Endothelial cell of umbilical vein (primary cell): ENCODE results near the gene CNKSR1. TPM values are rescaled to one million over a fixed set of nuclear protein-coding genes. Genes with fewer than 3 reads are reported as not detected.
"Not testable (repeated sequence)": the region's sequence is repeated elsewhere in the genome, so short reads cannot be mapped to it uniquely, and the experiment has no call there.

Experiments
- BruUV-seq: library from RNA; stranded (reverse); fragments of 400-500 nt; replicated peaks from 2 replicates; lab custom pipeline; 2021; lab: Mats Ljungman, UMichigan
- CTCF ChIA-PET: fragments of 300-600, 350-600 bp; sonication (Branson Sonifier 250); formaldehyde crosslinking; loops from one replicate; lab custom pipeline; 2021; ENCODE audit warnings: antibody characterized with exemption, inconsistent platforms; lab: Charles Lee
- POLR2A ChIA-PET: fragments of 300-600, 350-600 bp; sonication (Branson Sonifier 250); formaldehyde crosslinking; loops from one replicate; lab custom pipeline; 2021; ENCODE audit warnings: antibody characterized with exemption, inconsistent platforms; lab: Charles Lee
- DNase-seq: peaks from one replicate; pipeline ENCODE4 v3.0.0-alpha.2; 2011; ENCODE audit warnings: low read depth, low spot score
- FAIRE-seq: peaks from 2 replicates; lab custom pipeline; 2011; peaks lifted over from hg19 to GRCh38; lab: Jason Lieb, UNC
- H2AFZ ChIP-seq: 2 replicates; pipeline ENCODE4 v1.6.0; 2012; ENCODE audit warnings: low read depth, low read length, control low read depth, inconsistent platforms
- H3K27ac ChIP-seq: 2 replicates; pipeline ENCODE4 v1.5.1; 2011; ENCODE audit warnings: low read depth, mild to moderate bottlenecking, control low read depth, low read length, moderate library complexity; ENCODE audit not compliant: insufficient read depth
- H3K27me3 ChIP-seq, 2 experiments: 2 replicates each; pipeline versions ENCODE4 v1.6.0 to v1.6.1; 2011; ENCODE audit warnings: low read length in 2 of 2, mixed read lengths in 1 of 2; ENCODE audit not compliant: control insufficient read depth in 2 of 2, insufficient read depth in 2 of 2
- H3K36me3 ChIP-seq, 2 experiments: 2 replicates in 1 of 2; 3 replicates in 1 of 2; pipeline ENCODE4 v1.5.1; 2011; ENCODE audit warnings: low read length in 2 of 2, mild to moderate bottlenecking in 1 of 2, moderate library complexity in 1 of 2; ENCODE audit not compliant: control insufficient read depth in 2 of 2, insufficient read depth in 2 of 2; ENCODE audit errors: extremely low read depth in 1 of 2
- H3K4me1 ChIP-seq: 3 replicates; pipeline ENCODE4 v1.5.1; 2011; ENCODE audit warnings: mild to moderate bottlenecking, low read length; ENCODE audit not compliant: control insufficient read depth, insufficient read depth; ENCODE audit errors: extremely low read depth
- H3K4me2 ChIP-seq: 2 replicates; pipeline ENCODE4 v1.6.1; 2011; ENCODE audit warnings: low read length, control low read depth, mixed read lengths; ENCODE audit not compliant: insufficient read depth
- H3K4me3 ChIP-seq, 3 experiments: fragments of 200-600 bp in 1 of 3; sonication (generic), shearing (Covaris generic) in 1 of 3; replicated peaks in 1 of 3; 2 replicates each; pipeline ENCODE4 v1.5.1; 2011 to 2016; ENCODE audit warnings: control low read depth in 3 of 3, low read length in 3 of 3, mild to moderate bottlenecking in 2 of 3, inconsistent platforms in 1 of 3, low read depth in 1 of 3, moderate library complexity in 1 of 3; ENCODE audit not compliant: insufficient read depth in 1 of 3
- H3K79me2 ChIP-seq: 2 replicates; pipeline ENCODE4 v1.6.0; 2012; ENCODE audit warnings: low read length, inconsistent platforms; ENCODE audit not compliant: control insufficient read depth, insufficient read depth
- H3K9ac ChIP-seq: replicated peaks from 2 replicates; pipeline ENCODE3; 2011; ENCODE audit warnings: low read length, control low read depth; ENCODE audit not compliant: insufficient read depth; ENCODE audit errors: extremely low read depth
- H3K9me1 ChIP-seq: replicated peaks from 3 replicates; pipeline ENCODE4 v1.6.0; 2011; ENCODE audit warnings: mild to moderate bottlenecking, low read length; ENCODE audit not compliant: control insufficient read depth, insufficient read depth; ENCODE audit errors: extremely low read depth
- H3K9me3 ChIP-seq: replicated peaks from 2 replicates; pipeline ENCODE4 v1.5.1; 2012; ENCODE audit warnings: low read length, inconsistent platforms; ENCODE audit not compliant: control insufficient read depth, insufficient read depth
- H4K20me1 ChIP-seq: replicated peaks from 2 replicates; pipeline ENCODE3; 2011; ENCODE audit warnings: mild to moderate bottlenecking, low read length; ENCODE audit not compliant: control insufficient read depth, insufficient read depth; ENCODE audit errors: extremely low read depth
- EZH2 ChIP-seq: IDR thresholded peaks from 2 replicates; pipeline ENCODE4 v1.6.1; 2012; ENCODE audit warnings: borderline replicate concordance, low read depth, mild to moderate bottlenecking, moderate library complexity, low read length, inconsistent platforms; ENCODE audit not compliant: severe bottlenecking
- FOS ChIP-seq: IDR thresholded peaks from 2 replicates; pipeline ENCODE4 v1.6.1; 2011; ENCODE audit warnings: mild to moderate bottlenecking, low read length, moderate library complexity, borderline replicate concordance; ENCODE audit not compliant: insufficient read depth
- MYC ChIP-seq: IDR thresholded peaks from one replicate; pipeline ENCODE4 v1.6.1; 2011; ENCODE audit warnings: mild to moderate bottlenecking, low read depth, low read length
- POLR2A ChIP-seq: IDR thresholded peaks from 2 replicates; pipeline ENCODE4 v1.6.1; 2012; ENCODE audit warnings: low read depth, mild to moderate bottlenecking, control low read depth, low read length
- POLR2AphosphoS5 ChIP-seq: IDR thresholded peaks from 2 replicates; pipeline ENCODE4 v1.6.1; 2012; ENCODE audit warnings: low read depth, mild to moderate bottlenecking, control low read depth, low read length, moderate library complexity; ENCODE audit not compliant: insufficient read depth
- dilution Hi-C: fragments of 300-500 bp; cut with MboI; formaldehyde crosslinking; loops from one replicate; pipeline ENCODE4 v1.15.0; 2019; ENCODE audit warnings: low sequenced_read_pairs; ENCODE audit not compliant: extremely low pct_ligation_motif_present
- intact Hi-C: fragments of 100-400 bp; cut with micrococcal nuclease; formaldehyde crosslinking; loops from one replicate; pipeline ENCODE4 v1.10.0; 2022
- polyA plus RNA-seq, 4 experiments: library from polyadenylated mRNA; depleted of rRNA in 3 of 4; stranded (reverse) in 3 of 4; unstranded in 1 of 4; fragments of >200 nt; gene quantifications; 2 replicates each; pipeline versions ENCODE4 v1.2.1 to v1.2.3, GENCODE V29; 2011 to 2012; ENCODE audit warnings: missing spikeins in 1 of 4
- total RNA-seq: library from RNA; stranded (reverse); gene quantifications from 2 replicates; pipeline ENCODE4 v1.2.3, GENCODE V29; 2021
- TF ChIP-seq, protein P1 (sequence below), 2 donors: IDR thresholded peaks; 1 replicate in 1 of 2; 2 replicates in 1 of 2; pipeline ENCODE4 v1.5.1; 2011; ENCODE audit warnings: low read length in 2 of 2, mild to moderate bottlenecking in 2 of 2, moderate library complexity in 2 of 2, control low read depth in 1 of 2, inconsistent platforms in 1 of 2, low read depth in 1 of 2; ENCODE audit not compliant: insufficient read depth in 1 of 2; ENCODE audit errors: extremely low read depth in 1 of 2

CNKSR1 gene
- total and polyA plus RNA-seq, 2 donors (not counting 3 experiments of a cell fraction or from before 2014, with no cell fraction given): 0.22 TPM; not detected in 1

DNA sequence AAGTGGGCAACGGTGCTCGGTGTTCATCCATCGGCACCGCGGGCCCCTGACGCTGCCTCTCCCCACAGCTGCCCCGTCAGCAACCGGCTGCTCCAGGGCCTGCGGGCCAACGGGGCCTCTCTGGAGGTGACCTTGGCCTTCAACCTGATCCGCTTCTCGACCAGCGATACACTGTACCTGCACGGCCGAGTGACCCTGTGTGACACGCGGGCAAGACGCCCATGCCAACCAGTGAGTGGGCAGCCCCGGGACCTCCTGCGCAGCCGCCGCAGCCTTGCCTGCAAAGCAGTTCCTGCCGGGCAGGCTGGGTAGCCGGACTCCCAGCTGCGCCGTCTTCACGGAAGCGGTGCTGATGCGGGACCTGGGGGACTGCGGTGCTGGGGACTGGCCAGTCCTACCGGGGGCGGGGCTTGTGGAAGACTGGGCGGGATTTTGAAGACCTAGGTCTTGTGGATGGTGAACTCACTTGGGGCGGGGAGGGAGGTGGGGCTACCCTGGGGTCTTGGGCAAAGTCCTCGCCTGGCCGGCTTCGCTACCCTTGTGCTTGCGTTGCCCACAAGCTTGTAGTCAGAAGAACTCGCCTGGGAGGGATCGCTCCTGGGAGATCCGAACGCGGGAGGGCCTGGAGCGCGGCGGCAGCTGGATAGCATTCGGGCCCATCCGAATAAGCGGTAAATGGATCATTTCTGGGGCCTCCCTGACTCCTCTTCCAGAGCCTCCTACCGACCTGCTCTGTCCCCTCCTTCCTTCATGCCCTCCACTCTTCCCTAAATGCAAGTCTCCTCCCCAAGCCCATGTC, 47.9 kb downstream of the CNKSR1 start:
- peak; percentile 30 for TF ChIP-seq EZH2
- TF ChIP-seq, protein P1, sequence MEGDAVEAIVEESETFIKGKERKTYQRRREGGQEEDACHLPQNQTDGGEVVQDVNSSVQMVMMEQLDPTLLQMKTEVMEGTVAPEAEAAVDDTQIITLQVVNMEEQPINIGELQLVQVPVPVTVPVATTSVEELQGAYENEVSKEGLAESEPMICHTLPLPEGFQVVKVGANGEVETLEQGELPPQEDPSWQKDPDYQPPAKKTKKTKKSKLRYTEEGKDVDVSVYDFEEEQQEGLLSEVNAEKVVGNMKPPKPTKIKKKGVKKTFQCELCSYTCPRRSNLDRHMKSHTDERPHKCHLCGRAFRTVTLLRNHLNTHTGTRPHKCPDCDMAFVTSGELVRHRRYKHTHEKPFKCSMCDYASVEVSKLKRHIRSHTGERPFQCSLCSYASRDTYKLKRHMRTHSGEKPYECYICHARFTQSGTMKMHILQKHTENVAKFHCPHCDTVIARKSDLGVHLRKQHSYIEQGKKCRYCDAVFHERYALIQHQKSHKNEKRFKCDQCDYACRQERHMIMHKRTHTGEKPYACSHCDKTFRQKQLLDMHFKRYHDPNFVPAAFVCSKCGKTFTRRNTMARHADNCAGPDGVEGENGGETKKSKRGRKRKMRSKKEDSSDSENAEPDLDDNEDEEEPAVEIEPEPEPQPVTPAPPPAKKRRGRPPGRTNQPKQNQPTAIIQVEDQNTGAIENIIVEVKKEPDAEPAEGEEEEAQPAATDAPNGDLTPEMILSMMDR (IDR thresholded peaks at IDR 0.05; ENCODE audit: extremely low read depth in 1 of 2, insufficient read depth in 1 of 2, low read depth in 1 of 2, low read length in 2 of 2): no peak
- TF ChIP-seq FOS: no peak
- no peak for TF ChIP-seq POLR2A
- no peak for TF ChIP-seq MYC
- no peak for TF ChIP-seq POLR2AphosphoS5
- dilution Hi-C loops: no loop called here
- ChIA-PET POLR2A (interaction anchor here (0.6 to 0.7 kb wide), 2 partner anchors 138 to 1552 kb away, joined by 3 to 10 read pairs; no protein-coding TSS in a partner anchor), CTCF (interaction anchor here (0.8 to 1.5 kb wide), 2 partner anchors 9 kb away, joined by 4 to 10 read pairs; partner anchors contain the start of gene CEP85)
- H3K9me1 ChIP-seq: no peaks in the 10 kb centered on the region
- H3K9ac ChIP-seq: no peak overlapping the region
- intact Hi-C loops: no loop called here
- H2AFZ ChIP-seq: peak overlapping the region; percentile 96
- peak overlapping the region; percentile 20 to 41 (median 37) for H3K4me3 ChIP-seq
- H3K79me2 ChIP-seq: no peaks in the 10 kb centered on the region
- peak overlapping the region; percentile 77 for H3K4me2 ChIP-seq
- no peak overlapping the region for H3K27ac ChIP-seq
- DNase-seq (peak; percentile 49), FAIRE-seq (peak; percentile 35)
- H4K20me1 ChIP-seq: no peaks in the 10 kb centered on the region
- peaks cover 3 to 7% of the 10 kb centered on the region in 2 experiments for H3K27me3 ChIP-seq
- no TSS peak for BruUV-seq
- no peaks in the 10 kb centered on the region for H3K36me3 ChIP-seq
- peaks cover 5% of the 10 kb centered on the region for H3K4me1 ChIP-seq
- H3K9me3 ChIP-seq: no peaks in the 10 kb centered on the region

DNA sequence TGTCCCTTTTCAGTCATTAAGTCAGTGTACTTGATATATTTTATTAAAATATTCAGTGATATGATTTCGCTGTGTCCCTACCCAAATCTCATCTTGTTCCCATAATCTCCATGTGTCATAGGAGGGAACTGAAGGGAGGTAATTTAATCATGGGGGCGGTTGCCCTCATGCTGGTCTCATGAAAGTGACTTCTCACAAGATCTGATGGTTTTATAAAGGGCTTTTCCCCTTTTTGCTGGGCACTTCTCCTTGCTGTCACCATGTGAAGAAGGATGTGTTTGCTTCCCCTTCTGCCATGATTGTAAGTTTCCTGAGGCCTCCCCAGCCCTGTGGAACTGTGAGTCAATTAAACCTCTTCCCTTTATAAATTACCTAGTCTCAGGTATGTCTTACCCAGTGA, 53.4 kb downstream of the CNKSR1 start:
- H3K9ac ChIP-seq, BruUV-seq, dilution Hi-C loops, H3K4me2 ChIP-seq, H4K20me1 ChIP-seq, H3K36me3 ChIP-seq, DNase-seq, H3K27me3 ChIP-seq, H3K9me1 ChIP-seq, H2AFZ ChIP-seq, H3K4me3 ChIP-seq, H3K9me3 ChIP-seq, H3K27ac ChIP-seq, POLR2A ChIA-PET, FAIRE-seq, intact Hi-C loops: not testable (repeated sequence)
- H3K4me1 ChIP-seq: peaks cover 12% of the 10 kb centered on the region
- peaks cover 11% of the 10 kb centered on the region for H3K79me2 ChIP-seq
- CTCF ChIA-PET: interaction anchor here (0.7 to 1.6 kb wide), 8 partner anchors 30 to 187 kb away, joined by 3 to 4 read pairs (median 3); partner anchors contain the start of genes C1orf232 and ZNF593
